Measurements from ENCODE around the gene COL6A5.
"Not testable (repeated sequence)": the region's sequence is repeated elsewhere in the genome, so short reads cannot be mapped to it uniquely, and the experiment has no call there.

COL6A5 gene

DNA sequence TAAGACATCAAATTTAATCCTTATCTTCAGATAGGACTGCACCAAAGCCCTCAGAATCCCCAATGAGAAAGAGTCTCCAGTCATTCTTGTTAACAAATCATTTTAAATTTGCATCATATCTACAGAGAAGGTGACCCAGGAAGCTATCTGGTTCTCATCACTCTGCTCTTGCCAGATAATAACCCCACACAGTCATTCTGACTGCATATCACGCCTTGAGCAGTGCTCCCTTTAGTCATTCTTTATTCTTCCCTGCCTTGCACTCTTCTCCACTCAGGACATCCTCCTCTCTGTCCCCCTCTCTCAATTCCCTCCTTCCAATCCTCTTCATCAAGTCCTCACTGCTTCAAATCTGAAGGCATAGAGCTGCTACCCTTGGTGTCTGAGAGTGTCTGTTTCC is 87.8 kb downstream of the COL6A5 start:
- no peak for DNase-seq (ENCODE audit: low read depth in 2 of 2)

DNA sequence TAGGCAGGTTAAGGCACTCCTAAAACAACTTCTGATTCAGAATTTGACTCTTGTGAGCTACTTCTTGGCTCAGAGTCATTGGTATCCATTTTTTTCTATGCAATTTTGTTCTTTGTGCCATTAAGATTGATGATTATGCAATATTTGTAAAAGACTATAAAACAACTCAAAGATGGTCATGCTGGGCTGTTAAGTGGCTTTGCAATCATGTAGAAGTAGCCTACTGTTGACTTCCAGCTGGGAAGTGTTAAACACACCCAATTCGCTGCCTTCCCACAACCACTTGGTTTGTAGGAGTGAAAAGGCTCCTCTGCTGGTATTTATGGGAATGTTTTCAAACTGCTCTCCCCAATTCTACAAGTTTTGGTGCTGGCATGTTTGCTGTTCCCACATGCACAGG is 96.8 kb downstream of the COL6A5 start:
- no peak for DNase-seq (ENCODE audit: low read depth in 2 of 2)

DNA sequence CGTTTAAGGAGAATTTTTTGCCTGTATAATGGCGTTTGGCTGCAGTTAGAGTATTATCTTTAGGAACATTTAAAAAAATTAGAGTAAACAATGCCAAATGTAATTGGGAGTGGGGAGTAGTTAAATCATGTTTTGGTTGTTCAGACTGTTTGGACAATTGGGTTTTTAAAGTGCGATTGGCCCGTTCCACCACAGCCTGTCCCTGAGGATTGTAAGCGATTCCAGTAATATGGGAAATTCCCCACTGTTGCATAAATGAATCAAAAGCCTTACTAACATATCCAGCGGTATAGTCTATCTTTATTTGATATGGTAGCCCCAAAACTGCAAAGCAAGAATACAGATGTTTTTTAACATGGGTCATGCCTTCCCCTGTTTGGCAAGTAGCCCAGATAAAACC is 101.4 kb downstream of the COL6A5 start:
- DNase-seq (ENCODE audit: low read depth in 2 of 2): not testable (repeated sequence)

DNA sequence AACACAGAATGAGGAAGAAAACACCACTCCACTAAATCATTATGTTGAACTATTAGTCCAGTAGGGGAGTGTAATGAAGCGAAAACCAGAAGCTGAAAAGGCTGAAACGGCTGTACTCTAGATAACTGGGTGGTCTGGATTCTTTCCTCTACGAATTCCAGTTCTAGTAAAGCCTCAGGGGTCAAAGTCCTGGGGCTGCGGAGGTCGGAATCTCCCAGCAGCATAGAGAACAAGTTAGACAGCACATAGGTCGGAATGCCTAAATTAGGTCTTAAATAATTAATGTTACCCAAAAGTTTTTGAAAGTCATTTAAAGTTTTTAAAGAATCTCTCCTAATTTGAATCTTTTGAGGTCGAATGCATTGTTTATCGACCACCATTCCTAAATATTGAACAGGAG is 102.7 kb downstream of the COL6A5 start:
- DNase-seq (ENCODE audit: low read depth in 2 of 2): not testable (repeated sequence)

- DNase-seq (ENCODE audit: low read depth in 2 of 2): no peak
Measured at GRCh38 chr3:130456540-130456939, 111.1 kb downstream of the COL6A5 start.

- no peak for DNase-seq (ENCODE audit: low read depth in 2 of 2)
Measured at GRCh38 chr3:130457671-130458070, 112.2 kb downstream of the COL6A5 start.

DNA sequence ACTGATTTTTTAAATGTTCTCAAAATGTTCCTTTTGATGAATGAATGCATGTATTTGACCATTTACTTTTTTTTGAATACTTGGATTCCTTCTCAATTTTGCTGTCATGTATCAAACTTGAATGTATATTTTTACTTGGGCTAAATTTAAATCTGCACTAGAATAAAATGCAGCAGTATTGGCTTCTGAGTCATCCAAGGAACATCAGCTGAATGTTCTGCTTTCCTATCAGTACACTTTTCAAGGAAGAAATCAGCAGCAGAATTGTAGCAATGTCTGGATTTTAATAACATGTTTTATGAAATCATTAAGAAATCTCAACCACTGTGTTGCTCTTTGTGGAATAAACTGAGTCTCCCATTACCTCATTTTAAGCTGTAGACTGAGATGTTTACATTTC is 114.5 kb downstream of the COL6A5 start:
- DNase-seq (ENCODE audit: low read depth in 2 of 2): no peak

GRCh38 chr3:130462089-130462488 is 116.6 kb downstream of the COL6A5 start:
- no peak for DNase-seq (ENCODE audit: low read depth in 2 of 2)

DNA sequence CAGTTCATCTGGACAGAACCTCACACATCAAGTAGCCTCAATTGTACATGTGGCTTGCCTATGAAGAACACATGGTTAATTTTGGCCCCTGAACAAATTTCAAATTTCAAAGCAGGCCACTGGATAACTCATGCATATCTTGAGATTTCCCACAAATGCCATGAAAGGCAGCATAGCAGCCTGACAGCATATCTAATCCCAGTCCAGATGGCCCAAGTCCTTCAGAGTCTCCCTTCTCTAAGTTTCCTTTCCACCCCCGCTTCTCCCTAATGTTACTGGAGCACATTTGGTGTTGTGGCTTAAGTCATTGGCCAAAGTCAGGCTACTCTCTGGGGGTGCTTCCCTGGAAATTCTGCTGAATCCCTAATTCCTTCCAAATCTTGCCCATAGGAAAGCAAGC is 117.7 kb downstream of the COL6A5 start:
- DNase-seq (ENCODE audit: low read depth in 2 of 2): no peak

DNA sequence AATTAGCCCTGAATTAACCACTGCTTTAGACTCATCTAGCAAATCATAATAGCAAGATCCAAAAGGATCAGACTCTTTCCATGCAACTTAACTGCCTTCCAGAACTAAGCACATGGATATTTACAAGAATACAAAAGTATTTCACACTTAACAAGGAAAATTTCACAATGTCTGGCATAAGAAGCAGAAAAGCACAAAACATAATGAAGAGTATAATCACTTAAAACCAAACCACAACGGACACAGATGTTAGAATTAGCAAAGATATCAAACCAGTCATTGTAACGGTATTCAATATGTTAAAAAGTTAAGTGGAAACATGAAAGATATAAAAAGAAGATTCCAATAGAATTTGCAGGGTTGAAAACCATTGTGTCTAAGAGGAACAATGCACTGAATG is 120.0 kb downstream of the COL6A5 start:
- DNase-seq (ENCODE audit: low read depth in 2 of 2): no peak

DNA sequence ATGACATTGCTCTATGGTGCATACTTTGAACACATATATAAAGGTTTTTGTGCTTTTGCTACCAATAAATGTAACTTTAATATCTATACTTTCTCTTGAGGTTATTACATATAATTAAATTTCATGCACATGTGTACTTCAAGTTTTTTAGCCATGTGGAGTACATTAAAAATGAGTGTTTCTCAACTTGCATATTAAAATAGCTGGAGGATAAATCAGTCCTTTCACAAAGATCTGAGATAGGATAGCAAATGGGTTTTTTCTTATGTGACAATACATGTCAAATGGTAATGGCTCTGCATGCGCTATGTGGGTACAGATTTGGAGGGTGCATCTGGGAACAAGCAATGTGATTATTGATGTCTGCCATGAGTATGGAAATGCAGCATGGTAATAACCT is 122.8 kb downstream of the COL6A5 start:
- no peak for DNase-seq (ENCODE audit: low read depth in 2 of 2)

- DNase-seq (ENCODE audit: low read depth in 2 of 2): no peak
Measured at GRCh38 chr3:130470126-130470525, 124.7 kb downstream of the COL6A5 start.

- DNase-seq (ENCODE audit: low read depth in 2 of 2): no peak
Measured at GRCh38 chr3:130473416-130473815, 127.9 kb downstream of the COL6A5 start.

DNA sequence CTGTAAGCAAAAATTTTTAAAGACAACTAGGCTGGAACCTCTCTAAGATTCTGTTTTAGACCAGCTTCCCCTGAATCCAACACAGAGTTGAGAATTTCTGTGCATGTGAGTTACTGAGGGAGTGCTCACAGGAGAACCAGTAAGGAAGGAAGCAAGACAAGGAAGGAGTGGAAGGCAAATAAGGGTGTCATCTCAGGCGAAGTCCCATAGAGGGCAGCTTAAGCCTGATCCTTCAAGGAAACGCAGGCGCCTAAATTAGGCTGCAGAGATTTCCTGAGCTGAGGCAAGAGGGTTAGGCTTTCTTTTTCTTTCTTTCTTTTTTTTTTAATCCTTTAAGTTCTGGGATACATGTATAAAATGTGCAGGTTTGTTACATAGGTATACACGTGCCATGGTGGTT is 135.3 kb downstream of the COL6A5 start:
- no peak for DNase-seq (ENCODE audit: low read depth in 2 of 2)

GRCh38 chr3:130488288-130488687 is 142.8 kb downstream of the COL6A5 start:
- DNase-seq (ENCODE audit: low read depth in 2 of 2): no peak

DNA sequence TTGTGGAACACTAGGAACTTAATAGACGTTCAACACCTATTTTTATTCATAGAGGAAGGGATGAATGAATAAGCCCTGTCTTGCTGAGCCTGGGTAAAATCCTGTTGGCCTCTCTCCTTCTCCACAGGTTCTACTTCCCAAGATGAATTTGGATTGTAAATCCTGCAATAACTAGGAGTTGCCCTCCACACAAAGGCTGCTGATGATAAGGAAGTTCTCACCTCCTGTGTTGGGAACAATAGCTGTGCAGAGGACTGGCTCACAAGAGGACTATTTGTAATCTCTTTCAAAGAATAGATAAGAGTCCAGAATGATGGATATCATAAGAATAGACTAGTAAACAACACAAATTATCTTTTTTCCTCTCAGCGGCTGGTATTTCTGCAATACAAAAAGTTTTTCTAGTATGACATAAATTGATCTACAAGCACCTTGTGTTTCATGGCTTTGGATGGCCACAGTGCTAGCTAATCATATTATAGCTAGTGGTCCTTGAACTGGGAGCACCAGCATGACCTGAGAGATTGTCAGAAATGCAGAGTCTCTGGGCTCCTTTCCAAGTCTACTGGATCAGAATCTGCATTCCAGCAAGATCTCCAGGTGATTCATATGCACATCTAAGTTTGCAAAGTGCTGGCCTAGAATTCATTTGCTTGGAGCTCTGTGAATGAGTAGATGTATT is 143.4 kb downstream of the COL6A5 start:
- DNase-seq (ENCODE audit: low read depth in 2 of 2): no peak

DNA sequence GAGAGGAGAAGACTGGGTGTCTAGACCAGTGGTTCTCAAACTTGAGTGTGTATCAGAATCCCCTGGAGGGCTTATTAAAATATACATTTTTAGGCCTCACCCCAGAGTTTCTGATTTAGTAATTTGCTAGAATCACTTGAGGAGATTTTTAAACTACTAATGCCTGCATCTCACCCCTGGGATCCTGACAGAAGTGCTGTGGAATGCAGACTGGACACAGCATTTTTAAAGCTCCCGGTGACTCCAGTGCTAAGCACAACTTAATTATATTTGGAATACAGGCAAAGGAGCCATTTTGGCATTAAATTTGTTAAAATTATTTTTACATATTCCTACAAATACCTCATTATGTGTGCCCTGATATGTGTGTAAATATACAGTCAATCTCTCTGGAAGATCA is 144.8 kb downstream of the COL6A5 start:
- DNase-seq (ENCODE audit: low read depth in 2 of 2): no peak

DNA sequence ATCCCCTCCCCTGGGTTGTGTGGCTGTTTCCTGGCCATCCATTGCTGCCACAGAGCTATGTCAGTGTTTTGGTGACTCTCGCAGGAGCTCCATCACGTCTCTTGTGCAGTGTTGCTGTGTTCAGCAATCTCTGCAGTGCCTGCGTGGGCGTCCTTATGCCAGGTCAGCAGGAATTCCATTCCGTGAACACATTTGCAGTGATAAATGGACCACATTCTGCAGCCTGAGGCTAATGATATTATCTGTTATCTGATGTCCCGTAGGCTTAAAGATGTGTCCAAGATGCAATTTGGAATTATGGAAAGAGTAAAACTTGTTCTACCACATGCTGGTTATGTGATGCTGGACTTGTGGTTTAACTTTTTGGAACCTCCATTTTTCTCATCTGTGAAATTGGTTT is 146.0 kb downstream of the COL6A5 start:
- no peak for DNase-seq (ENCODE audit: low read depth in 2 of 2)

DNA sequence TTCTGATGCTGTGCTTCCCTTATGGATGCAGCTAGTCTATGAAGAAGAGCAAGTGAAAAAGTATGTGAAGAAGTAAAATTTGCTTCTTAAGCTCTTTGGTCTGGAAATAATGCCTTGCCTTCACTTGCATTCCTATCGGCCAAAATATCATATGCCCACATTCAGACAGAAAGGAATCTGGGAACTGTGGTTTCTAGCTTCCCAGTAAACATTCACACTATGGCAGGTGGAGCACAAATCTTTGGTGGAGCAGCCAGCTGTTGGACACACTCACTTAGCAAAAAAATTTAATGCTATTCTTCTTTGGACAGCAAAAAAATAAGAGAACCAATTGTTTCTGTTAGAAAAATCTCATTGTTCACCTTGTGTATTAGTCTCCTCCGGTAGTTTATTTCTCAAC is 159.2 kb downstream of the COL6A5 start:
- no peak for DNase-seq (ENCODE audit: low read depth in 2 of 2)

DNA sequence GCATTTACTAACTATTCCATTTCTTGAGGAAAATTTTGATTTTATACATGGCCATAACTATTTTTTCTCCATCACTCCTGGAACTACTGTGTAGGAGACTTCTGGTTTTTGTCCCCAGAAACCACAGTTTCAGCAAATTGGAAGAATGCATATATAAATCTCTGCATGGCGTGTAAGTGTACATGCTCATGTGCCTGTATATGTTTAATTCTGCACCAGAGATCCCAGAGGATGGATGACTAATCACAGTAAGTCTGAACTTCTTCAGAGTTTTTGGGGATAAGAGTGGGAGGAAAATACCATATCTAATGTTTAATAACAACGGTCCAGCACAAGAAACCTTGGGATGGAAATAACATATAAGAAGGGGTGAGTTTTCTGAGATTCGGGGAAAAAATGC is 160.6 kb downstream of the COL6A5 start:
- no peak for DNase-seq (ENCODE audit: low read depth in 2 of 2)

DNA sequence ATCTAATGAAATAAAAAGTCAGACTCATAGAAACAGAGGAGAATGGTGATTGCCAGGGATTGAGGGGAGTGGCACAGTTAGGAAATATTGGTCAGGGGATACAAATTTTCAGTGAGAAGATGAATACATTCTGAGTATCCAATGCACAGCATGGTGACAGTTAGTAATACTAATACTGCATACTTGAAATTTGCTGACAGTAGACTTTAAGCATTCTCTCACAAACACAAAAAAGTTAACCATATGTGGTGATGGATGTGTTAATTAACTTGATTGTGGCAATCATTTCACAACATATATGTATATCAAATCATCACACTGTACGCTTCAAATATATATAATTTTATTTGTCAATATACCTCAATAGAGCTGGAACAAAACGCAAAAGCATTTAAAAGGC is 162.3 kb downstream of the COL6A5 start:
- no peak for DNase-seq (ENCODE audit: low read depth in 2 of 2)

DNA sequence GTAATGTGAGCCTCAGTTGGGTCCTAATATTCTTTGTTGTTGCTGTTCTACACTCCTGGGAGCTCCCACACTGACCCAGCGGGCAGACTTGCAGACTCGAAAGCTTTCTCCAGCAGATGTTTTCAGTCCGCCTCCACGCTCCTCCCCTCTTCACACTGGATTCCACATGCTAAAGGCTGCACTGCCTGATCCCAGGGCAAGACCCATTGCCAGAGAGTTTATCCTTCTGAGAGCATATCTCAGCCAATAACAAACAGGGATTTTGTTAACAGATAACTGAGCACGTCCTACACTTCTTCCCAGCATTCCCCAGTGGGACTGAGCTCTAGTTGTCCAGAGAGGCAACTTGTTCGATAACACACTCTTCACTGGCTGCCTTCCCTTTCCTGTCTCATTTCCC is 163.5 kb downstream of the COL6A5 start:
- DNase-seq (ENCODE audit: low read depth in 2 of 2): no peak

- no peak for DNase-seq (ENCODE audit: low read depth in 2 of 2)
Measured at GRCh38 chr3:130514681-130515080, 169.2 kb downstream of the COL6A5 start.

DNA sequence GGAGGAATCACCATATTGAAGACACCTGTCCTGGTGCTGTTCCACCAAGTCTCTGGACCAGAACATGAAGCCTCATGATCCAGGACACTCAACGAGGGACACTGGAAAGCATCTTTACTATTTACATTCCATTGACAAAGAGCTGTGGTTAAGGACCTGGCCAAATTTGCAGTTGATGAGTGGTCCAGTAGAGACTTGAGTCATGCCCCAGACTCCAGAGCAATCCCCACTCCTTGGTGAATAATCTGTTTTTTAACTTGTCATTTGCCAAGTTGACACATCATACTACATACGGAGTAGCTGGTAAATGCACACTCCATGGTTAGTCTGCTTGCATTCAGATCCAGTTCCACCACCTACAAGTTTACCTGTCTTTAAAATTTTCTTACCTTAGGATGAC is 170.3 kb downstream of the COL6A5 start:
- no peak for DNase-seq (ENCODE audit: low read depth in 2 of 2)

All from activated CD8-positive, alpha-beta memory T cell treated with anti-CD3 and anti-CD28 coated beads for 4 hours (primary cell).